IMR-90 (cell line): ENCODE measurements around the gene AGBL1. TPM values are rescaled to one million over a fixed set of nuclear protein-coding genes. Genes with fewer than 3 reads are reported as not detected.

Experiments
- ATAC-seq: fragments of 200-7000 bp; cut with Tn5 transposase; 2 replicates; pipeline ENCODE4 v1.9.1; 2020; ENCODE audit warnings: low read depth, mild to moderate bottlenecking, moderate library complexity
- BruUV-seq: library from RNA; stranded (reverse); fragments of 400-500 nt; replicated peaks from 2 replicates; lab custom pipeline; 2021; lab: Mats Ljungman, UMichigan
- CTCF ChIA-PET: fragments of 300-600 bp; formaldehyde crosslinking; extraction: SDS; loops from one replicate; lab custom pipeline; 2021; ENCODE audit warnings: antibody characterized with exemption; lab: Yijun Ruan, JAX
- POLR2A ChIA-PET: fragments of 300-600 bp; sonication (Branson Sonifier 250); formaldehyde crosslinking; loops from one replicate; lab custom pipeline; 2022; ENCODE audit warnings: antibody characterized with exemption; ENCODE audit not compliant: unreplicated experiment; lab: Charles Lee
- DNase-seq: peaks from one replicate; pipeline ENCODE4 v3.0.0; 2013
- H2AFZ ChIP-seq: replicated peaks from 2 replicates; pipeline ENCODE3; 2013; ENCODE audit warnings: low read length, mild to moderate bottlenecking; ENCODE audit not compliant: poor library complexity
- H2AK5ac ChIP-seq: 2 replicates; pipeline ENCODE4 v1.6.1; 2013; ENCODE audit warnings: low read depth, low read length, inconsistent platforms
- H2AK9ac ChIP-seq: replicated peaks from 2 replicates; pipeline ENCODE3; 2013; ENCODE audit warnings: mild to moderate bottlenecking, low read depth, low read length, moderate library complexity; ENCODE audit not compliant: poor library complexity
- H2BK120ac ChIP-seq: 2 replicates; pipeline ENCODE4 v1.6.1; 2013; ENCODE audit warnings: low read depth, low read length, inconsistent platforms
- H2BK15ac ChIP-seq: 3 replicates; pipeline ENCODE4 v1.6.1; 2013; ENCODE audit warnings: low read depth, low read length, inconsistent platforms
- H2BK20ac ChIP-seq: 2 replicates; pipeline ENCODE4 v1.6.1; 2013; ENCODE audit warnings: low read depth, mild to moderate bottlenecking, inconsistent platforms, low read length, moderate library complexity
- H2BK5ac ChIP-seq: 2 replicates; pipeline ENCODE4 v1.6.1; 2013; ENCODE audit warnings: mild to moderate bottlenecking, low read depth, low read length, inconsistent platforms; ENCODE audit not compliant: poor library complexity, severe bottlenecking
- H3K14ac ChIP-seq: replicated peaks from 2 replicates; pipeline ENCODE4 v1.6.1; 2013; ENCODE audit warnings: low read depth, low read length, inconsistent platforms
- H3K18ac ChIP-seq: 2 replicates; pipeline ENCODE4 v1.6.1; 2013; ENCODE audit warnings: low read depth, low read length, control low read depth
- H3K23ac ChIP-seq: 2 replicates; pipeline ENCODE4 v1.6.1; 2013; ENCODE audit warnings: low read depth, low read length, inconsistent platforms
- H3K27ac ChIP-seq: 2 replicates; pipeline ENCODE4 v1.5.1; 2013; ENCODE audit warnings: mild to moderate bottlenecking, control low read depth, low read length; ENCODE audit not compliant: insufficient read depth
- H3K27me3 ChIP-seq: 2 replicates; pipeline ENCODE4 v1.6.1; 2013; ENCODE audit warnings: low read length; ENCODE audit not compliant: control insufficient read depth, insufficient read depth
- H3K36me3 ChIP-seq: 2 replicates; pipeline ENCODE4 v1.6.1; 2013; ENCODE audit warnings: low read length, mixed read lengths; ENCODE audit not compliant: control insufficient read depth, insufficient read depth
- H3K4ac ChIP-seq: 2 replicates; pipeline ENCODE4 v1.6.1; 2013; ENCODE audit warnings: low read depth, low read length, inconsistent platforms
- H3K4me1 ChIP-seq: 2 replicates; pipeline ENCODE4 v1.6.1; 2013; ENCODE audit warnings: low read length, mixed read lengths; ENCODE audit not compliant: control insufficient read depth, insufficient read depth
- H3K4me2 ChIP-seq: 2 replicates; pipeline ENCODE4 v1.6.1; 2013; ENCODE audit warnings: low read depth, mild to moderate bottlenecking, control low read depth, low read length, moderate library complexity
- H3K4me3 ChIP-seq: 2 replicates; pipeline ENCODE4 v1.5.1; 2013; ENCODE audit warnings: low read depth, mild to moderate bottlenecking, control low read depth, low read length, moderate library complexity; ENCODE audit not compliant: insufficient read depth
- H3K56ac ChIP-seq: 2 replicates; pipeline ENCODE4 v1.6.1; 2013; ENCODE audit warnings: low read length, inconsistent platforms; ENCODE audit not compliant: insufficient read depth; ENCODE audit errors: extremely low read depth
- H3K79me1 ChIP-seq, 2 experiments: 2 replicates each; pipeline ENCODE4 v1.6.1; 2013; ENCODE audit warnings: low read length in 2 of 2, inconsistent platforms in 1 of 2, low read depth in 1 of 2
- H3K9ac ChIP-seq: 2 replicates; pipeline ENCODE4 v1.6.1; 2013; ENCODE audit warnings: low read depth, low read length, control low read depth
- H3K9me1 ChIP-seq: 2 replicates; pipeline ENCODE4 v1.6.1; 2013; ENCODE audit warnings: low read length, inconsistent platforms; ENCODE audit not compliant: insufficient read depth
- H3K9me3 ChIP-seq: 2 replicates; pipeline ENCODE4 v1.6.1; 2013; ENCODE audit warnings: low read length; ENCODE audit not compliant: control insufficient read depth, insufficient read depth
- H4K20me1 ChIP-seq: 2 replicates; pipeline ENCODE4 v1.6.1; 2013; ENCODE audit warnings: low read length, inconsistent platforms; ENCODE audit not compliant: insufficient read depth
- H4K5ac ChIP-seq: 2 replicates; pipeline ENCODE4 v1.6.1; 2013; ENCODE audit warnings: mild to moderate bottlenecking, low read depth, low read length, control low read depth
- H4K8ac ChIP-seq, 2 experiments: 2 replicates each; pipeline ENCODE4 v1.6.1; 2013; ENCODE audit warnings: low read depth in 2 of 2, low read length in 2 of 2, control low read depth in 1 of 2, inconsistent platforms in 1 of 2
- H4K91ac ChIP-seq: 2 replicates; pipeline ENCODE4 v1.6.1; 2013; ENCODE audit warnings: low read depth, low read length, inconsistent platforms; ENCODE audit not compliant: insufficient read depth
- RFX5 ChIP-seq: IDR thresholded peaks from 2 replicates; pipeline ENCODE4 v1.8.0; 2012; ENCODE audit warnings: low read depth, mild to moderate bottlenecking, low read length, moderate library complexity
- WGBS, 2 experiments: methylation state at CpG; one replicate each; pipeline versions ENCODE4 v1.1.5 to v1.1.7; 2013; ENCODE audit warnings: missing lambda C conversion rate in 2 of 2; ENCODE audit not compliant: insufficient read length in 1 of 2; ENCODE audit errors: extremely low coverage in 2 of 2; 5-methylcytosine and 5-hydroxymethylcytosine counted together
- dilution Hi-C: fragments of 300-500 bp; cut with HindIII; formaldehyde crosslinking; loops from one replicate; pipeline ENCODE4 v1.14.3; 2018; ENCODE audit warnings: low sequenced_read_pairs; ENCODE audit not compliant: unreplicated experiment
- in situ Hi-C: fragments of 300-500 bp; cut with MboI; formaldehyde crosslinking; loops from 3 replicates; pipeline ENCODE4 v1.14.3; 2019; ENCODE audit warnings: low sequenced_read_pairs, inconsistent platforms, mixed read lengths
- intact Hi-C: fragments of 100-400 bp; cut with micrococcal nuclease; formaldehyde crosslinking; loops from 2 replicates; pipeline ENCODE4 v1.10.0; 2022
- polyA plus RNA-seq, 3 experiments: library from polyadenylated mRNA; depleted of rRNA; stranded (reverse); fragments of >200 nt; gene quantifications; 2 replicates each; pipeline ENCODE4 v1.2.3, GENCODE V29; 2012; ENCODE audit warnings: low replicate concordance in 1 of 3
- total RNA-seq: library from RNA; depleted of rRNA; stranded (reverse); fragments of >200 nt; gene quantifications from 2 replicates; pipeline ENCODE4 v1.2.3, GENCODE V29; 2012

AGBL1 gene
- total and polyA plus RNA-seq, 2 of the 4 experiments (the other 2 are of a cell fraction): not detected

DNA sequence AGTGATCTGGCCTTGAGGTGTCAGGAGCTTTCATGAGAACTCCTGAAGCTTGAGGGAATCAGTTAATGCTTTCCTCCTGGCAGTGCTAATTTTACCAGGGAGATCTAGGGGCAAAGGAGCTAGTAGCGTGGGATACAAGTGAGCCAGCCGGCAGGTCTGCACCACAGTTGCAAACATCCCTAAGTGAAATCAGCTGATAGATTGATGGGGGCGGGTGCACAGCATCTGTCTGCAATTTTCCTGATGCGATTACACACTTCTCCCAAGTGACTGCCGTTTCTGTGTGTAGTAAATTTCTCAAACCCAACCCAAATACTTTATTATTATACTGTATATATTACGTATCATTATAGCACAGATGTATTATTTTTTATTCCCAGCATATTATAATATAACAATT lies 304.5 kb downstream of the AGBL1 start:
- Histone ChIP-seq H3K14ac (no peak overlapping the region), H3K9me3 (peaks cover 24% of the 10 kb centered on the region), H3K4me2 (no peak overlapping the region), H4K20me1 (no peaks in the 10 kb centered on the region), H2BK120ac (no peak overlapping the region), H2AK5ac (no peak overlapping the region), H2BK15ac (no peak overlapping the region), H3K56ac (no peak overlapping the region), H3K9ac (no peak overlapping the region), H2AFZ (no peak overlapping the region), H3K36me3 (no peaks in the 10 kb centered on the region), H3K9me1 (no peaks in the 10 kb centered on the region), H3K4me1 (no peaks in the 10 kb centered on the region), H3K4me3 (no peak overlapping the region), H3K27ac (no peak overlapping the region), H3K4ac (no peak overlapping the region), H2BK20ac (no peak overlapping the region), H3K18ac (no peak overlapping the region), H3K79me1 (no peaks in the 10 kb centered on the region), H4K91ac (no peak overlapping the region), H2AK9ac (no peak overlapping the region), H2BK5ac (no peak overlapping the region), H3K23ac (no peak overlapping the region), H3K27me3 (no peaks in the 10 kb centered on the region), H4K8ac (no peak overlapping the region), H4K5ac (no peak overlapping the region)
- intact Hi-C loops: no loop called here
- CTCF ChIA-PET: interaction anchor here (0.6 kb wide), 1 partner anchor 12 kb away, joined by 3 read pairs; no protein-coding TSS in a partner anchor
- BruUV-seq: no TSS peak
- no peak for ATAC-seq
- no peak for TF ChIP-seq RFX5
- dilution Hi-C loops: no loop called here
- POLR2A ChIA-PET: no interaction called here
- DNase-seq: no peak
- in situ Hi-C loops: no loop called here
- no CpG with 5 or more reads among the region's 6 CpGs for WGBS, 2 experiments
